Activated naive CD8-positive, alpha-beta T cell treated with anti-CD3 and anti-CD28 coated beads for 36 hours (primary cell): Measurements from ENCODE around the gene KCNK16. TPM values are rescaled to one million over a fixed set of nuclear protein-coding genes. Genes with fewer than 3 reads are reported as not detected.
"Not testable (repeated sequence)": the region's sequence is repeated elsewhere in the genome, so short reads cannot be mapped to it uniquely, and the experiment has no call there.

Experiments used
- DNase-seq: peaks from one replicate; pipeline ENCODE4 v3.0.0; 2021
- H3K27ac Mint-ChIP-seq: one replicate; pipeline ENCODE4 v1.8.0; 2022; ENCODE audit warnings: mild to moderate bottlenecking, moderate library complexity, mixed read lengths
- H3K27me3 Mint-ChIP-seq: one replicate; pipeline ENCODE4 v1.8.0; 2022; ENCODE audit warnings: mild to moderate bottlenecking, mixed read lengths
- H3K36me3 Mint-ChIP-seq: one replicate; pipeline ENCODE4 v1.8.0; 2021; ENCODE audit warnings: mild to moderate bottlenecking, mixed read lengths
- H3K4me1 Mint-ChIP-seq: one replicate; pipeline ENCODE4 v1.8.0; 2021; ENCODE audit warnings: mixed read lengths
- H3K4me3 Mint-ChIP-seq: one replicate; pipeline ENCODE4 v1.8.0; 2022; ENCODE audit warnings: mild to moderate bottlenecking, moderate library complexity, mixed read lengths
- H3K9me3 Mint-ChIP-seq: one replicate; pipeline ENCODE4 v1.8.0; 2022; ENCODE audit warnings: mixed read lengths
- total RNA-seq, 2 experiments: library from RNA; stranded (reverse); gene quantifications; one replicate each; pipeline ENCODE4 v1.2.3, GENCODE V29; 2021

KCNK16 gene
- total RNA-seq, 2 experiments from 2014 or later = not detected

- H3K9me3 Mint-ChIP-seq = no peaks in the 10 kb centered on the region
- no peaks in the 10 kb centered on the region for H3K36me3 Mint-ChIP-seq
- no peak for DNase-seq
- H3K4me3 Mint-ChIP-seq = no peak overlapping the region
- H3K4me1 Mint-ChIP-seq = peaks cover 5% of the 10 kb centered on the region
- no peaks in the 10 kb centered on the region for H3K27me3 Mint-ChIP-seq
- H3K27ac Mint-ChIP-seq = no peak overlapping the region
These were observed 18.9 kb downstream of the KCNK16 start for GRCh38 chr6:39303425-39304153.

- peak; percentile 85 for DNase-seq
- H3K27ac Mint-ChIP-seq = no peak overlapping the region
- no peaks in the 10 kb centered on the region for H3K9me3 Mint-ChIP-seq
- H3K36me3 Mint-ChIP-seq = no peaks in the 10 kb centered on the region
- H3K4me1 Mint-ChIP-seq = peaks cover 5% of the 10 kb centered on the region
- H3K4me3 Mint-ChIP-seq = peak overlapping the region; percentile 29
- H3K27me3 Mint-ChIP-seq = no peaks in the 10 kb centered on the region
These were observed 19.7 kb downstream of the KCNK16 start for GRCh38 chr6:39302669-39303424.

GRCh38 chr6:39302011-39302410, 20.5 kb downstream of the KCNK16 start:
- Mint-ChIP-seq H3K36me3 (no peaks in the 10 kb centered on the region), H3K9me3 (no peaks in the 10 kb centered on the region), H3K4me1 (peaks cover 5% of the 10 kb centered on the region), H3K4me3 (no peak overlapping the region), H3K27ac (no peak overlapping the region), H3K27me3 (no peaks in the 10 kb centered on the region)
- no peak for DNase-seq

GRCh38 chr6:39301606-39302005, 20.9 kb downstream of the KCNK16 start:
- H3K27me3 Mint-ChIP-seq = no peaks in the 10 kb centered on the region
- H3K27ac Mint-ChIP-seq = no peak overlapping the region
- no peaks in the 10 kb centered on the region for H3K36me3 Mint-ChIP-seq
- H3K9me3 Mint-ChIP-seq = no peaks in the 10 kb centered on the region
- H3K4me3 Mint-ChIP-seq = no peak overlapping the region
- DNase-seq = no peak
- peaks cover 5% of the 10 kb centered on the region for H3K4me1 Mint-ChIP-seq

GRCh38 chr6:39300739-39301138, 21.8 kb downstream of the KCNK16 start:
- H3K4me1 Mint-ChIP-seq = peaks cover 5% of the 10 kb centered on the region

GRCh38 chr6:39298061-39298460, 24.4 kb downstream of the KCNK16 start:
- Mint-ChIP-seq H3K4me1 (peaks cover 4% of the 10 kb centered on the region), H3K27me3 (peaks cover 5% of the 10 kb centered on the region), H3K4me3 (no peak overlapping the region), H3K36me3 (no peaks in the 10 kb centered on the region), H3K9me3 (no peaks in the 10 kb centered on the region), H3K27ac (no peak overlapping the region)
- no peak for DNase-seq

More at GRCh38 chr6:39300739-39301138, 21.8 kb downstream of the KCNK16 start:
- no peak overlapping the region for H3K4me3 Mint-ChIP-seq
- H3K9me3 Mint-ChIP-seq = no peaks in the 10 kb centered on the region
- H3K27ac Mint-ChIP-seq = no peak overlapping the region
- no peak for DNase-seq
- H3K36me3 Mint-ChIP-seq = no peaks in the 10 kb centered on the region
- H3K27me3 Mint-ChIP-seq = no peaks in the 10 kb centered on the region

GRCh38 chr6:39296745-39297640, 25.5 kb downstream of the KCNK16 start:
- Mint-ChIP-seq H3K9me3 (no peaks in the 10 kb centered on the region), H3K4me1 (no peaks in the 10 kb centered on the region), H3K27me3 (peaks cover 5% of the 10 kb centered on the region), H3K4me3 (no peak overlapping the region), H3K36me3 (no peaks in the 10 kb centered on the region), H3K27ac (no peak overlapping the region)
- DNase-seq = no peak

- Mint-ChIP-seq H3K4me3 (no peak overlapping the region), H3K9me3 (no peaks in the 10 kb centered on the region), H3K4me1 (no peaks in the 10 kb centered on the region), H3K27ac (no peak overlapping the region), H3K36me3 (no peaks in the 10 kb centered on the region), H3K27me3 (peaks cover 5% of the 10 kb centered on the region)
- no peak for DNase-seq
These were observed 26.9 kb downstream of the KCNK16 start for GRCh38 chr6:39295611-39296011.

- H3K4me1 Mint-ChIP-seq = no peaks in the 10 kb centered on the region
- no peaks in the 10 kb centered on the region for H3K9me3 Mint-ChIP-seq
- H3K27ac Mint-ChIP-seq = no peak overlapping the region
These were observed 27.6 kb downstream of the KCNK16 start for GRCh38 chr6:39294899-39295298.

GRCh38 chr6:39294133-39294532, 28.4 kb downstream of the KCNK16 start:
- H3K36me3 Mint-ChIP-seq = no peaks in the 10 kb centered on the region
- no peak overlapping the region for H3K4me3 Mint-ChIP-seq
- H3K27ac Mint-ChIP-seq = no peak overlapping the region
- no peaks in the 10 kb centered on the region for H3K9me3 Mint-ChIP-seq
- H3K27me3 Mint-ChIP-seq = peaks cover 5% of the 10 kb centered on the region
- H3K4me1 Mint-ChIP-seq = no peaks in the 10 kb centered on the region
- DNase-seq = no peak

More at GRCh38 chr6:39294899-39295298, 27.6 kb downstream of the KCNK16 start:
- DNase-seq = no peak
- no peak overlapping the region for H3K4me3 Mint-ChIP-seq
- no peaks in the 10 kb centered on the region for H3K36me3 Mint-ChIP-seq
- H3K27me3 Mint-ChIP-seq = peaks cover 5% of the 10 kb centered on the region

- Mint-ChIP-seq H3K27ac (no peak overlapping the region), H3K4me1 (no peaks in the 10 kb centered on the region), H3K36me3 (no peaks in the 10 kb centered on the region), H3K4me3 (no peak overlapping the region), H3K9me3 (no peaks in the 10 kb centered on the region), H3K27me3 (peaks cover 5% of the 10 kb centered on the region)
- DNase-seq = no peak
These were observed 29.9 kb downstream of the KCNK16 start for GRCh38 chr6:39292637-39293036.

- peaks cover 5% of the 10 kb centered on the region for H3K27me3 Mint-ChIP-seq
- H3K27ac Mint-ChIP-seq = no peak overlapping the region
- no peak for DNase-seq
- no peak overlapping the region for H3K4me3 Mint-ChIP-seq
- H3K36me3 Mint-ChIP-seq = no peaks in the 10 kb centered on the region
- no peaks in the 10 kb centered on the region for H3K4me1 Mint-ChIP-seq
- no peaks in the 10 kb centered on the region for H3K9me3 Mint-ChIP-seq
These were observed 33.0 kb downstream of the KCNK16 start for GRCh38 chr6:39289490-39289889.

- Mint-ChIP-seq H3K9me3 (no peaks in the 10 kb centered on the region), H3K27me3 (peaks cover 4% of the 10 kb centered on the region), H3K4me3 (no peak overlapping the region), H3K36me3 (no peaks in the 10 kb centered on the region), H3K27ac (no peak overlapping the region), H3K4me1 (no peaks in the 10 kb centered on the region)
- DNase-seq = no peak
These were observed 34.9 kb downstream of the KCNK16 start for GRCh38 chr6:39287601-39288000.

- not testable (repeated sequence) for H3K27me3 Mint-ChIP-seq, H3K36me3 Mint-ChIP-seq, H3K4me1 Mint-ChIP-seq
These were observed 35.9 kb downstream of the KCNK16 start for GRCh38 chr6:39286596-39286995.

GRCh38 chr6:39282774-39283173, 39.7 kb downstream of the KCNK16 start:
- Mint-ChIP-seq H3K27ac (no peak overlapping the region), H3K27me3 (peaks cover 4% of the 10 kb centered on the region), H3K4me3 (no peak overlapping the region), H3K36me3 (no peaks in the 10 kb centered on the region), H3K4me1 (no peaks in the 10 kb centered on the region), H3K9me3 (no peaks in the 10 kb centered on the region)
- DNase-seq = no peak

More at GRCh38 chr6:39286596-39286995, 35.9 kb downstream of the KCNK16 start:
- not testable (repeated sequence) for DNase-seq, H3K9me3 Mint-ChIP-seq, H3K27ac Mint-ChIP-seq, H3K4me3 Mint-ChIP-seq
